ENCODE measurements around the gene TK2.

DNA sequence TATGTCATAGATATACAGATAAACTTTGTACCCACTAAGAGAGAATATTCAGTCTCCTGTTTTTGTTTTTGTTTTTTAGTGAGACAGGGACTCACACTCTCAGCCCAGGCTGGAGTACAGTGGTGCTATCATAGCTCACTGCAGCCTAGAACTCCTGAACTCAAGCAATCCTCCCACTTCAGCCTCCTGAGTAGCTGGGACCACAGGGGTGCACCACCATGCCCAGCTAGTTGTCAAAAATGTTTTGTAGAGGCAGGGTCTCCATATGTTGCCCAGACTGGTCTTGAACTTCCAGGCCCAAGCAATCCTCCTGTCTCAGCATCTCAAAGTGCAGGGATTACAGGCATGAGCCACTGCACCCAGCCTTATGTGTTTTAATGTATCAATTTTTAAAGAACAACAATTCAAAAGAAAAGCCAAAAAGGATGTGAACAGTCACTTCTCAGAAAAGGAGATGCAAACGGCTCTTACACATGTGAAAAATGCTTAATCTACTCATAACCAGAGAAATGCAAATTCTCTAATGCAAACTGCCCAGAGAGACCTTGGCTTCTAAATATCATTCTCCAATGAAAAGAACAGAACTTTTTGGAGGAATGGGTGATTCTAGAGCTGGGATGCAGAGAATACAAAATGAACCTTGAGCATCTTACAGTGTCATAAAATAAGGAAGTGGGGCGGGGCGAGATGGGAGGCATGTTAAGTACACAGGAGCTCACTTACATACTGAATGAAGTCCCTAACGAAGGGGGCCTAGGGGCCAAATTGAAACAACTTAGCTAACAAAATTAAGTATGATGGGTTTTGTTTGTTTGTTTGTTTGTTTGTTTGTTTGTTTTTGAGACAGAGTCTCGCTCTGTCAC is 47.3 kb upstream of the TK2 start:
- TF ChIP-seq, protein P1, sequence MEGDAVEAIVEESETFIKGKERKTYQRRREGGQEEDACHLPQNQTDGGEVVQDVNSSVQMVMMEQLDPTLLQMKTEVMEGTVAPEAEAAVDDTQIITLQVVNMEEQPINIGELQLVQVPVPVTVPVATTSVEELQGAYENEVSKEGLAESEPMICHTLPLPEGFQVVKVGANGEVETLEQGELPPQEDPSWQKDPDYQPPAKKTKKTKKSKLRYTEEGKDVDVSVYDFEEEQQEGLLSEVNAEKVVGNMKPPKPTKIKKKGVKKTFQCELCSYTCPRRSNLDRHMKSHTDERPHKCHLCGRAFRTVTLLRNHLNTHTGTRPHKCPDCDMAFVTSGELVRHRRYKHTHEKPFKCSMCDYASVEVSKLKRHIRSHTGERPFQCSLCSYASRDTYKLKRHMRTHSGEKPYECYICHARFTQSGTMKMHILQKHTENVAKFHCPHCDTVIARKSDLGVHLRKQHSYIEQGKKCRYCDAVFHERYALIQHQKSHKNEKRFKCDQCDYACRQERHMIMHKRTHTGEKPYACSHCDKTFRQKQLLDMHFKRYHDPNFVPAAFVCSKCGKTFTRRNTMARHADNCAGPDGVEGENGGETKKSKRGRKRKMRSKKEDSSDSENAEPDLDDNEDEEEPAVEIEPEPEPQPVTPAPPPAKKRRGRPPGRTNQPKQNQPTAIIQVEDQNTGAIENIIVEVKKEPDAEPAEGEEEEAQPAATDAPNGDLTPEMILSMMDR (IDR thresholded peaks at IDR 0.05; ENCODE audit: low read length) = no peak
- TF ChIP-seq EZH2 (optimal IDR thresholded peaks at IDR 0.05; ENCODE audit: low read depth, low read length) = no peak

Measured in MM.1S (cell line).